ENCODE measurements around the gene SLC45A3. TPM values are rescaled to one million over a fixed set of nuclear protein-coding genes. Genes with fewer than 3 reads are reported as not detected.

SLC45A3 gene
- total RNA-seq, 1 experiment from 2014 or later: 16.7 TPM

- Histone ChIP-seq H3K18ac (ENCODE audit: insufficient read length, low read depth, low read length) (no peak overlapping the region), H3K9me3 (ENCODE audit: control insufficient read depth, low read depth, low read length) (no peaks in the 10 kb centered on the region), H3K4me1 (ENCODE audit: insufficient read depth, low read length) (no peaks in the 10 kb centered on the region), H2BK120ac (ENCODE audit: low read depth, low read length, poor library complexity, severe bottlenecking) (no peak overlapping the region), H3K79me1 (ENCODE audit: insufficient read depth, low read depth, low read length, poor library complexity, severe bottlenecking) (no peaks in the 10 kb centered on the region), H2BK5ac (ENCODE audit: insufficient read length, low read length) (no peak overlapping the region), H4K20me1 (ENCODE audit: control insufficient read depth, insufficient read depth, insufficient read length) (no peaks in the 10 kb centered on the region), H4K8ac (replicated peaks; ENCODE audit: insufficient read length, low read depth, low read length) (no peak overlapping the region), H3K27ac (ENCODE audit: insufficient read length, low read depth, low read length) (no peak overlapping the region), H3K4ac (ENCODE audit: low read depth, low read length) (no peak overlapping the region), H3K23me2 (ENCODE audit: insufficient read length, low read depth, low read length, poor library complexity, severe bottlenecking) (no peaks in the 10 kb centered on the region), H4K5ac (ENCODE audit: insufficient read length, low read depth, low read length) (no peak overlapping the region), H2BK12ac (ENCODE audit: insufficient read length, low read depth, low read length) (no peak overlapping the region), H3K56ac (ENCODE audit: insufficient read length, low read depth, low read length) (no peak overlapping the region), H2AFZ (ENCODE audit: low read length) (no peak overlapping the region), H3K27me3 (ENCODE audit: insufficient read depth, low read length) (no peaks in the 10 kb centered on the region), H3K9ac (ENCODE audit: extremely low read depth, insufficient read length, low read length) (no peak overlapping the region), H2BK20ac (ENCODE audit: low read depth, low read length, poor library complexity, severe bottlenecking) (no peak overlapping the region), H3K23ac (ENCODE audit: insufficient read length, low read depth, low read length) (no peak overlapping the region), H2AK5ac (ENCODE audit: insufficient read length, low read length) (no peak overlapping the region), H3K4me2 (ENCODE audit: insufficient read depth, insufficient read length, low read length) (no peak overlapping the region), H3K14ac (ENCODE audit: insufficient read depth, low read length) (no peak overlapping the region), H3K79me2 (ENCODE audit: insufficient read depth, low read length) (no peaks in the 10 kb centered on the region), H2BK15ac (ENCODE audit: low read depth, low read length) (no peak overlapping the region), H3T11ph (ENCODE audit: low read length) (no peak overlapping the region), H4K91ac (ENCODE audit: insufficient read length, low read depth, low read length) (no peak overlapping the region)
- no peak for DNase-seq
- no peaks in the 10 kb centered on the region for H3K4me1 Mint-ChIP-seq
- H3K4me3 Mint-ChIP-seq: no peak overlapping the region
- TF ChIP-seq, protein P1, sequence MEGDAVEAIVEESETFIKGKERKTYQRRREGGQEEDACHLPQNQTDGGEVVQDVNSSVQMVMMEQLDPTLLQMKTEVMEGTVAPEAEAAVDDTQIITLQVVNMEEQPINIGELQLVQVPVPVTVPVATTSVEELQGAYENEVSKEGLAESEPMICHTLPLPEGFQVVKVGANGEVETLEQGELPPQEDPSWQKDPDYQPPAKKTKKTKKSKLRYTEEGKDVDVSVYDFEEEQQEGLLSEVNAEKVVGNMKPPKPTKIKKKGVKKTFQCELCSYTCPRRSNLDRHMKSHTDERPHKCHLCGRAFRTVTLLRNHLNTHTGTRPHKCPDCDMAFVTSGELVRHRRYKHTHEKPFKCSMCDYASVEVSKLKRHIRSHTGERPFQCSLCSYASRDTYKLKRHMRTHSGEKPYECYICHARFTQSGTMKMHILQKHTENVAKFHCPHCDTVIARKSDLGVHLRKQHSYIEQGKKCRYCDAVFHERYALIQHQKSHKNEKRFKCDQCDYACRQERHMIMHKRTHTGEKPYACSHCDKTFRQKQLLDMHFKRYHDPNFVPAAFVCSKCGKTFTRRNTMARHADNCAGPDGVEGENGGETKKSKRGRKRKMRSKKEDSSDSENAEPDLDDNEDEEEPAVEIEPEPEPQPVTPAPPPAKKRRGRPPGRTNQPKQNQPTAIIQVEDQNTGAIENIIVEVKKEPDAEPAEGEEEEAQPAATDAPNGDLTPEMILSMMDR (conservative IDR thresholded peaks at IDR 0.05): no peak
- no peaks in the 10 kb centered on the region for H3K9me3 Mint-ChIP-seq
- WGBS (ENCODE audit: extremely low coverage, insufficient read length, low lambda C conversion rate): no CpG with 5 or more reads among the region's 3 CpGs
- peaks cover 27 to 66% (median 56%) of the 10 kb centered on the region in 3 experiments; a peak in 6 of 7 replicates for H3K36me3 Mint-ChIP-seq (ENCODE audit: insufficient read depth in 1 of 3, low read depth in 3 of 3)
- no peaks in the 10 kb centered on the region for H3K27me3 Mint-ChIP-seq (ENCODE audit: low read depth)
- no peak overlapping the region for H3K27ac Mint-ChIP-seq
These were observed 68.2 kb downstream of the SLC45A3 start for GRCh38 chr1:205612104-205612503.
